Activated CD4-positive, alpha-beta T cell treated with anti-CD3 and anti-CD28 coated beads, Interleukin-2, amount 10 ng/mL, durations not matched to agents 24 days and 14 days (primary cell): ENCODE data around the gene TRUB1. TPM values are rescaled to one million over a fixed set of nuclear protein-coding genes. Genes with fewer than 3 reads are reported as not detected.

Experiments used
- DNase-seq: peaks from one replicate; pipeline ENCODE4 v3.0.0; 2022
- H3K27ac Mint-ChIP-seq: one replicate; pipeline ENCODE4 v1.8.0; 2022; ENCODE audit warnings: mild to moderate bottlenecking, mixed read lengths
- H3K27me3 Mint-ChIP-seq: one replicate; pipeline ENCODE4 v1.8.0; 2022; ENCODE audit warnings: mixed read lengths
- H3K36me3 Mint-ChIP-seq: one replicate; pipeline ENCODE4 v1.8.0; 2022; ENCODE audit warnings: low read depth, mild to moderate bottlenecking, mixed read lengths
- H3K4me1 Mint-ChIP-seq: one replicate; pipeline ENCODE4 v1.8.0; 2021; ENCODE audit warnings: mixed read lengths
- H3K4me3 Mint-ChIP-seq: one replicate; pipeline ENCODE4 v1.8.0; 2022; ENCODE audit warnings: mild to moderate bottlenecking, moderate library complexity, mixed read lengths
- H3K9me3 Mint-ChIP-seq: one replicate; pipeline ENCODE4 v1.8.0; 2021; ENCODE audit warnings: mixed read lengths
- intact Hi-C: fragments of 100-400 bp; cut with micrococcal nuclease; formaldehyde crosslinking; loops from one replicate; pipeline ENCODE4 v1.15.1; 2023
- total RNA-seq: library from RNA; stranded (reverse); gene quantifications from 2 replicates; pipeline ENCODE4 v1.2.3, GENCODE V29; 2022

TRUB1 gene
- total RNA-seq, 1 donor from 2014 or later = 20.9 TPM

DNA sequence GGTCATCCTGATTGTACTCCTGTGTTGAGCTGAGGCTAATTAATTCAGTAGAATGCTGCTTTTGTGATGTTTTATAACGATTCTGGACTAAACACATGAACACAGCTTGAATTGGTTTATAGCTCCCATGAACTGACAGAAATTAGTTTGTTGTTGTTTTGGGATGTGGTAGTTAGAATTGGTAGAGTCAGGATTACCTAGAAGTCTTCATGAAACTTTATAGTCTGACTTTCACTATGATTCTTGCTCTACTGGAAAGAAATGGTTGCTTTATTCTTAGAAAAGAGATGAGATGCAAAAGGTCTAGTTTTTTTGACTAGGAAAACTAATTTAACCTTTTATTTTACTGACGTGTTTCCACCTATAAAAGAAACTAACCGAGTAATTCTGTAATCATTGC, 23.4 kb upstream of the TRUB1 start:
- peaks cover 3% of the 10 kb centered on the region for H3K27me3 Mint-ChIP-seq
- H3K9me3 Mint-ChIP-seq = no peaks in the 10 kb centered on the region
- peak overlapping the region; percentile 63 for H3K27ac Mint-ChIP-seq
- intact Hi-C loops = loop anchor here (1.0 to 2.0 kb wide), 2 partner anchors 11 to 24 kb away; partner anchors contain the start of gene TRUB1
- peaks cover 17% of the 10 kb centered on the region for H3K4me1 Mint-ChIP-seq
- H3K36me3 Mint-ChIP-seq = no peaks in the 10 kb centered on the region
- peak overlapping the region; percentile 13 for H3K4me3 Mint-ChIP-seq
- DNase-seq = no peak

DNA sequence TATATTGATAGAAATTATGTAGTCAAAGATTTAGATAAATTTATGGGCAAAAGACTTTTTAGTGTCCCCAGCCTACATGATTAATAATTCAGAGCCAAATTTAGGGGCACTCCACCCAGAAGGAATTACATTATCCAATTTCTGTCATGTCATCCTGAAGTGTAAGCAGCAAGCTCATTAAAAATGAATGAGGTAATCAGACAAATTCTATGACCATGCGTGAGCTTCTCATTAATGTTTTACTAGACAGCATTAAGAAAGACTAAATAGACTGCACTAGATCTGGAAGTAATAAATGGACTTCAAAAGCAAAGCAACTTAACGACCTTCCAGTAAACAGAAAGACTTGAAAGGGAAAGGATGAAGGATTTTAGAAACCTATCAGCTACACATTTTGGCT, 22.7 kb upstream of the TRUB1 start:
- H3K36me3 Mint-ChIP-seq = no peaks in the 10 kb centered on the region
- H3K27ac Mint-ChIP-seq = peak overlapping the region; percentile 48
- H3K4me1 Mint-ChIP-seq = peaks cover 17% of the 10 kb centered on the region
- DNase-seq = no peak
- no peaks in the 10 kb centered on the region for H3K9me3 Mint-ChIP-seq
- intact Hi-C loops = loop anchor here (2.0 kb wide), 1 partner anchor 24 kb away; the partner anchor contains the start of gene TRUB1
- no peak overlapping the region for H3K4me3 Mint-ChIP-seq
- H3K27me3 Mint-ChIP-seq = peaks cover 4% of the 10 kb centered on the region

DNA sequence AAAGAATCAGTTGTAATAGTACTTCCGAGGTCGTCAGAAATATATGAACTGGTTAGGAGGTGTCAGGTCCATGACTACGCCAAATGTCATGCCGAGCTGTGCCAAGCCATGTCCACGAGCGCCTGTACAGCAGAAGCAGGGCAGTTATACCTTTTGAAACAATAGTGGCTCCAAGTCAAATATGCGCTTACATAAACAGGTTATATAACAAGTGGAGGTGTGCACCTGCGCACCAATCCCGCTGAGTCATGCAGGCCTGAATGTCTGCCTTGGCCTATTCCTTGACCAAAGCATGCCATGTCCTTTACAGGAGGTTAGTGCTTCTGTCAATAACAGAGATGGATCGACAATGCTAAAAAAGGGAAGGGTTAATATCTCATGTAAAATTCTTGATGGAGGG, 21.3 kb upstream of the TRUB1 start:
- intact Hi-C loops = no loop called here
- H3K27me3 Mint-ChIP-seq = peaks cover 5% of the 10 kb centered on the region
- no peak overlapping the region for H3K4me3 Mint-ChIP-seq
- no peak for DNase-seq
- no peaks in the 10 kb centered on the region for H3K9me3 Mint-ChIP-seq
- no peaks in the 10 kb centered on the region for H3K36me3 Mint-ChIP-seq
- H3K4me1 Mint-ChIP-seq = peaks cover 12% of the 10 kb centered on the region
- H3K27ac Mint-ChIP-seq = no peak overlapping the region

DNA sequence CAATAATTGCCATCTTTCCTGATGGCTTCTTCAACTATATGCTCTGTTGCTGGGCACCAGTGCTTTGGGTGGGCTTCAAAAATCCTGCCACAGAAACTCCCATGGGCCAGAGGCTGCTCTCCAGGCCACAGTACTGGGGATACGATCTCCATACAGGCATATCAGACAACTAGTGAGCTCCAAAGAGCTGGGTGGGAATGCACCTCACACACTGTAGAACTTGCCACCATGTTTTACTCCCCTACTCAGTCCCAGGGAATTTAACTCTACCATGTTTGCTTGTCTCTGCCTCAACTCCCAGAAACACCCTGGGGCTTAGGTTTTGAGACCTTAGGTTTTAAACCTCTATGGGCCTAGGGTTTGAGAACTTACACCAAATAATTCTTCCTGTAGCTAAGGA, 20.5 kb upstream of the TRUB1 start:
- peaks cover 5% of the 10 kb centered on the region for H3K4me1 Mint-ChIP-seq
- no peak overlapping the region for H3K4me3 Mint-ChIP-seq
- H3K36me3 Mint-ChIP-seq = no peaks in the 10 kb centered on the region
- DNase-seq = no peak
- intact Hi-C loops = no loop called here
- H3K27ac Mint-ChIP-seq = no peak overlapping the region
- H3K27me3 Mint-ChIP-seq = peaks cover 6% of the 10 kb centered on the region
- H3K9me3 Mint-ChIP-seq = no peaks in the 10 kb centered on the region

DNA sequence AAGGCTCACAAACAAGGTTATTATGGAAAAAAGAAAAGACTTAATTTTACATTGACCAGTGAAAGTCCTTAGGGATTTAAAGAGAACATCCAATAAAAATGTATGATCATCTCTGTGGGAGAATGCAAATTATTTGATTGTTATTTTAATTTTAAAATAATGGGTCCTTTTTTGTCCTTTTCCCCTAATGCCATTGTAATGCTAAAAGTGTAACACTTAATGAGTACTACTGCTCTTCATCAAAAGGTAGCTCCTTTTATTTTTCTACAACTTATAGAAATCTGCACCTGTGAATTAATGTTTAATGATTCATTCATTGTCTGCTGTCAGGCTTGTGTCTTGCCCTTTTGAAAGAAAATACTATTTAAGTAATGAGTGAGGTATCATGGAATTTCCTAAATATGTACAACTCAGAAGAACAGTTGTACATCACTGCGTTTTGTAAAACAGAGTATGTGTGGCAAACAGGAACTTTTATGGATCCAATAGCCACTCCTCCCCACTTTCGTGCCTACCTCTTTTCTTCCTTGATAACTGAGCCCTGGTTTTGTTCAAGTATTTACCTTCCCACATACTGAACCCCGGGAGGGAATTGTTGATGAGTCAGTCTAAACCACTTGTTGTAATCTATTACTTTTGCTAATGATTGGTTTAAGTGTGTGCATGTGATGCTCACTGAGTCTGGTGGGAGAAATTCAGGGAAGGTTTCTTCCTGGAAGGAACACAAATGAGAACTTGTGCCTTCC, 19.9 kb upstream of the TRUB1 start:
- DNase-seq = no peak
- Mint-ChIP-seq H3K9me3 (no peaks in the 10 kb centered on the region), H3K4me1 (peaks cover 5% of the 10 kb centered on the region), H3K36me3 (no peaks in the 10 kb centered on the region), H3K27me3 (peaks cover 6% of the 10 kb centered on the region), H3K27ac (no peak overlapping the region), H3K4me3 (no peak overlapping the region)
- intact Hi-C loops = no loop called here

DNA sequence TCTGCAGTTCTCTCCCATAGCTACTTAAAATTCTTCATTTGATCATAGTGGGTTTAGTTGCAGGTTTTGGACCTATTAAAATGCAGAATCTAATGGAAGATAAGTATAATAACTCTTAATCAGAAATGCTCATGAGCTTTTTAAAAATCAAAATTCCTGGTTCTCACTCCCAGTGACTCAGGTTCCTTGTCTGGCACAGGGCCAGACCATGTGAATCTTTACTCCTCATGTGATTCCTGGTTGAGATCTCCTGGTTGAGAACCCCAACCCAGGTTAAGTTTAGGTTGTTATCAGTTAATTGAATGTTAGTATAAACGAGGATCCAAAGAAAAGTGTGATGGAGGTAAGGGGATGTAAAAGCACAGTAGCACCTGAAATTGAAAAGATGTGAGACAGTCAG, 17.5 kb upstream of the TRUB1 start:
- Mint-ChIP-seq H3K9me3 (no peaks in the 10 kb centered on the region), H3K4me1 (peaks cover 2% of the 10 kb centered on the region), H3K4me3 (no peak overlapping the region), H3K36me3 (no peaks in the 10 kb centered on the region), H3K27ac (no peak overlapping the region), H3K27me3 (peaks cover 6% of the 10 kb centered on the region)
- intact Hi-C loops = no loop called here
- DNase-seq = no peak

DNA sequence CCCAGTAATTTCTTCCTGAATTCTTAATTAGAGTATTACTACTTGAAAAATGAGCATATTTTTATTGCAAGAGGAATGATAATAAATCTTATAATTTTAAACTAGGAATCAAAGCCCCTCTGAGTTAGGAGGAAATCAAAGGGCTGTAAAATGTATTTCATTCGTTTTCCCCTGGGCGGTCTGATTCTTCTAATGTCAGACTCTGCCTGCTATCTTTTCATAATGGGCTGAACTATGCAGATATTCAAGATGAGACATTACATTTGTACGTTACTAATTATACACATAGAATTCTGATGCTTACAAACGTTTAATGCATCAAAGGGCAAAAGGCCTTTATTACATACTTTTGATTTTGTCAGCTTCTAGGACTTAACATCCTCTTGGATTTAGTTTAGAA, 16.0 kb upstream of the TRUB1 start:
- Mint-ChIP-seq H3K36me3 (no peaks in the 10 kb centered on the region), H3K4me1 (peaks cover 9% of the 10 kb centered on the region), H3K27me3 (peaks cover 6% of the 10 kb centered on the region), H3K4me3 (no peak overlapping the region), H3K9me3 (no peaks in the 10 kb centered on the region), H3K27ac (no peak overlapping the region)
- intact Hi-C loops = no loop called here
- DNase-seq = no peak

DNA sequence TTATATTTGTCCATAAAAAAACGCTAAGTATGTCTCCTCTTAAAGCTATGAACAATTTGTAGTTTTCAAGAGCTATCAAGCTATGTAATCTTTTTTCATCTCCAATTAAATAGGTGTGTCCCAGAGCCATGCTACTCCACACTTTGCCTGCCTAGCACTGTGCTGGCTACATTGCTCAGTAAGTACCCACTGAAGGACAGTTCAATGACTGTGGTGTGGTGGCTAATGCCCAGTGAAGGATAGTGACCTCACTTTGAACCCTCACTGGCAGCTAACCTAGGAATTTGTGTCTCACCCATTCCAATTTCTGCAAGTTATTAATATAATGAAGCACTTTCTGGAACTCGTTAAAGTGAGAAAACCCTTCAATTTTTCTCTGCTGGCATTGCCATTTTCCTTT, 14.4 kb upstream of the TRUB1 start:
- Mint-ChIP-seq H3K36me3 (no peaks in the 10 kb centered on the region), H3K9me3 (no peaks in the 10 kb centered on the region), H3K4me1 (peaks cover 9% of the 10 kb centered on the region), H3K4me3 (no peak overlapping the region), H3K27ac (no peak overlapping the region), H3K27me3 (peaks cover 6% of the 10 kb centered on the region)
- DNase-seq = no peak
- intact Hi-C loops = no loop called here

DNA sequence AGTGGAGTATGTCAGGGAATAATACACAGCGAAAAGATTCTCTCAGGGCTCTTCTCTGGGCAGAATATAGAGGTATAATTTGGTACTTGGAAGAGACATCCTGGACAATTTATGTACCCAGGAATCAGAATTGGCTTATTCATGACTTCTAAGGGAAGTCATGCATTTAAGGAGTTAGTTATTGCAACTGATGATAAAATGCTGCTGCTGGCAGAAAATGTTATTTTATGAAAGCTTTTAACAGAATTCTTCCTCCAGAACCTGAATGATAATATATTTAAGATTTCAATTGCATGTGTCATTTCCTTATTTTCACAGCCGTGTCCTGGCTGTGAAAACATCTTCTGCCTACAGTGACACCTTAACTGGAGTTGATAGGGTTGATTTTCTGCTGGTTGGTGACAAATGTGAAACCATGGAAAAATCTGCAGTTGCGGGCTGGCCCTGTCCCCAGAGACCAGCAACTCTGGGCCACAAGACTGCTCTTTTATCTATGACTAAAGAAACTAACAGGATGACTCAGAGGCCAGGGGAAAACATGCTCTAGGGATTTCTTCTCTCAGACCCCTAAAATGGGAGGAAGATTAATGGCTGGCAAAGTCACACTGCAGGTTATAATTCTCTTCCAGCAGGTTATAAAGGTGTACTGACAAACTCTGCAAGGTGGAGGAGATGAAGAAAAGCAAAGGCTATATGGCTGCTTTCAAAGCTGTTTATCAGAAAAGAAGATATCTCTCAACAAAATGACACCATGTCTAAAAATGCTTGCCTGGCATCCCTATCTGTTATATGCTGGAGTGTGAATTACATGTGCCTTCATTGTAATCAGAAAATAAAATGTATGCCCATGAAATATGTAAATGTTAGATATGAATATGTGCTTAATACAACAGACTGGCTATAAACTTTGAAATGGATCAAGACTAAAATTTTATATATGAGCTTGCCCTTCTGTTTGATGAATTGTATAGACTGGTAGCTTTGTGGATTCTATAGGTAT, 12.1 kb upstream of the TRUB1 start:
- Mint-ChIP-seq H3K27me3 (peaks cover 2% of the 10 kb centered on the region), H3K4me3 (peak overlapping the region; percentile 33), H3K27ac (peak overlapping the region; percentile 67), H3K36me3 (no peaks in the 10 kb centered on the region), H3K4me1 (peaks cover 9% of the 10 kb centered on the region), H3K9me3 (peaks cover under 1% of the 10 kb centered on the region)
- intact Hi-C loops = loop anchor here (1.0 kb wide), 1 partner anchor 12 kb away; no protein-coding TSS in a partner anchor
- DNase-seq = peak; percentile 69

DNA sequence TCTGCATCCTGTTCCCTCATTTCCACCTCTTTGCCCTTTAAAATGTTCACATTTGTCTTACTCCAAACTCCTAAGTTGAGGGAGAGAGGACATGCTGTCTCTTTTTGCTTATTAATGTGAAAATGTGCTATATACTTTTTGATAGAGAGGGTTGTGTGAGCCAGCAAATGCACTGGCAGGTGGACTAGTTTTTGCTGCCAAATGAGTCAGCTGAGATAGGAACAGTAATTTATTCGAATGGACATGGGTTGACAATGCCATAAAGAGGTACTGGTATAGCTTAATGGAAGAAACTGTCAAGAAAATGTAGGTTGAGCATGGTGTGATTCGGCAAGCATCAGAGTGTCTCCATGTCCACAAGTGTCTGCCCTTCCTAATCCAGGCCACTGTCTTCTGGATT, 9.2 kb upstream of the TRUB1 start:
- Mint-ChIP-seq H3K4me3 (no peak overlapping the region), H3K9me3 (peaks cover 4% of the 10 kb centered on the region), H3K27ac (no peak overlapping the region), H3K4me1 (peaks cover 18% of the 10 kb centered on the region), H3K36me3 (no peaks in the 10 kb centered on the region), H3K27me3 (no peaks in the 10 kb centered on the region)
- DNase-seq = no peak
- intact Hi-C loops = no loop called here

DNA sequence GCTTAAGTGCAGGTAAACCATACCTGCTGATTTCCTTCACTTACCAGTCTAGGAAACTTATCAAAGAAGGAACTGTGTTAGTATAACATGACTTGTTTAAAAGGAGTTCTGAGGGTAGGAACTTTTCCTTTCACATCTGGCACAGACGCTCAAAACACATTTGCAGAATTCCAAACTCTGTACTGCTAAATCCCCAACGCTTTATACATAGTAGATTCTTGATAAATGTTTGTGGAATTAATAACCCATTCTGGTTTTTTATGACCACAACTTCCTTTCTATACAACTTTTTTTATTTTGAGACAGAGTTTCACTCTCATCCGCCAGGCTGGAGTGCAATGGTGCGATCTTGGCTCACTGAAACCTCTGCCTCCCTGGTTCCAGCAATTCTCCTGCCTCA, 7.7 kb upstream of the TRUB1 start:
- no peak overlapping the region for H3K27ac Mint-ChIP-seq
- H3K27me3 Mint-ChIP-seq = no peaks in the 10 kb centered on the region
- H3K4me3 Mint-ChIP-seq = no peak overlapping the region
- intact Hi-C loops = loop anchor here (10.0 kb wide), 2 partner anchors 164 to 756 kb away; partner anchors contain the start of genes ATRNL1, CCDC186 and TDRD1
- H3K4me1 Mint-ChIP-seq = peaks cover 19% of the 10 kb centered on the region
- H3K36me3 Mint-ChIP-seq = no peaks in the 10 kb centered on the region
- H3K9me3 Mint-ChIP-seq = peaks cover 4% of the 10 kb centered on the region
- no peak for DNase-seq

DNA sequence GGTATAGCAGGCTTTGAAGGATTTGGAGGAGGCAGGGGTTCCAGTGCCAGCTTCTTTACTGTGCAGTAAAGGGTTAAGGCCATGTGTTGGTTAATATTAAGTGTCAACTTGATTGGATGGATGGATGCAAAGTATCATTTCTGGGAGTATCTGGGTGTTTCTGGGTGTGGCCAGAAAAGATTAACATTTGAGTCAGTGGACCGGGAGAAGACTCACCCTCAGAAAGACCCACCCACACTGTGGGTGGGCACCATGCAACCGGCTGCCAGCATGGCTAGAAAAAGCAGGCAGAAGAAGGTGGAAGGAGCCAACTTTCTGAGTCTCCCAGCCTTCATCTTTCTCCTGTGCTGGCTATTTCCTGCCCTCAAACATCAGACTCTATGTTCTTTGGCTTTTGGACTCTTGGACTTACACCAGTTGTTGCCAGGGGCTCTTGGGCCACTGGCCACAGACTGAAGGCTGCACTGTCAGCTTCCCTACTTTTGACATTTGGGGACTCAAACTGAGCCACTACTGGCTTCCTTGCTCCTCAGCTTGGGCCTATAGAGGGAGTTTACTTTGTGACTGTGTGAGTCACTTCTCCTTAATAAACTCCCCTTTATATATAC, 6.8 kb upstream of the TRUB1 start:
- no peak for DNase-seq
- no peak overlapping the region for H3K27ac Mint-ChIP-seq
- no peaks in the 10 kb centered on the region for H3K27me3 Mint-ChIP-seq
- peaks cover 12% of the 10 kb centered on the region for H3K4me1 Mint-ChIP-seq
- intact Hi-C loops = loop anchor here (10.0 kb wide), 2 partner anchors 164 to 756 kb away; partner anchors contain the start of genes ATRNL1, CCDC186 and TDRD1
- peaks cover 4% of the 10 kb centered on the region for H3K9me3 Mint-ChIP-seq
- H3K4me3 Mint-ChIP-seq = no peak overlapping the region
- no peaks in the 10 kb centered on the region for H3K36me3 Mint-ChIP-seq

DNA sequence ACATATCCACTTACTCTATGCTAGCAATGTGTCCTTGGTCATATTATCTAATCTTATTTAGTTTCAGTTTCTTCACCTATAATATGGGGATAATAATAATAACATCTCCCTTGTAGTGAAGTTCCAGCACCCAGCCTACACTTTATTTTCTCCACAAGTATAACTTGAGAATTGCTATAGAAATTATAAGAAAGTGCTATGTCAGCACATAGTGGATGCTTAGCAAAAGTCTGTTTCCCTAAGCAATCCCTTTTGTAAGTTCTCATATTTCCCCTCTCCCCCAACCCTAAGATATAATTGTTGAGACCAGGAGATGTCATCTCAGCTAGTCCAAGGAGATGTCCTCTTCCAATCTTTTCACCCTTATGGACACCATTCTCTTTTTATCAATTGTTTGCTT, 5.8 kb upstream of the TRUB1 start:
- H3K4me1 Mint-ChIP-seq = peaks cover 11% of the 10 kb centered on the region
- H3K27me3 Mint-ChIP-seq = no peaks in the 10 kb centered on the region
- H3K9me3 Mint-ChIP-seq = peaks cover 4% of the 10 kb centered on the region
- intact Hi-C loops = loop anchor here (10.0 kb wide), 2 partner anchors 163 to 757 kb away; partner anchors contain the start of genes ATRNL1, CCDC186 and TDRD1
- no peak overlapping the region for H3K27ac Mint-ChIP-seq
- DNase-seq = no peak
- H3K4me3 Mint-ChIP-seq = no peak overlapping the region
- H3K36me3 Mint-ChIP-seq = no peaks in the 10 kb centered on the region
